Activated T-helper 1 cell treated with anti-CD3 and anti-CD28 coated beads, Interleukin-12 subunit alpha, Interleukin-12 subunit beta, Interleukin-2, Interleukin-4 antibody, amounts not matched to agents 30 ng/mL and 10 ng/mL and 1 ng/mL, durations not matched to agents 14 hours and 24 hours and 36 hours (primary cell): ENCODE measurements around the gene EXOSC2. TPM values are rescaled to one million over a fixed set of nuclear protein-coding genes. Genes with fewer than 3 reads are reported as not detected.

ENCODE experiments used
- total RNA-seq: library from RNA; stranded (reverse); gene quantifications from 2 replicates; pipeline ENCODE4 v1.2.3, GENCODE V29; 2022

EXOSC2 gene
- total RNA-seq, 1 donor from 2014 or later: 107 TPM

Other genes with a start within 250 kb of the EXOSC2 start
- 2.9 and 3.3 TPM in 2 replicates for gene ASS1, start 248.8 kb upstream of the EXOSC2 start, total RNA-seq
- 52.6 and 54.6 TPM in 2 replicates for gene FUBP3, start 114.2 kb upstream of the EXOSC2 start, total RNA-seq
- 0.31 and 0.32 TPM in 2 replicates for gene PRDM12, start 29.2 kb upstream of the EXOSC2 start, total RNA-seq
- gene ABL1, start 141.5 kb downstream of the EXOSC2 start, total RNA-seq: 34.2 and 36.2 TPM in 2 replicates
- gene QRFP, start 203.0 kb downstream of the EXOSC2 start, total RNA-seq: not detected in 2 replicates
- not detected in 2 replicates for gene FIBCD1, start 245.5 kb downstream of the EXOSC2 start, total RNA-seq